PC-9 (cell line): ENCODE data around the gene PLAC1. TPM values are rescaled to one million over a fixed set of nuclear protein-coding genes. Genes with fewer than 3 reads are reported as not detected.

Experiments used
- BruUV-seq: library from RNA; stranded (reverse); fragments of 400-500 nt; replicated peaks from 2 replicates; lab custom pipeline; 2021; lab: Mats Ljungman, UMichigan
- CTCF ChIA-PET: fragments of 300-600 bp; sonication (Branson Sonifier 250); formaldehyde crosslinking; loops from one replicate; lab custom pipeline; 2022; ENCODE audit warnings: antibody characterized with exemption; lab: Charles Lee
- POLR2A ChIA-PET: fragments of 300-600 bp; sonication (Branson Sonifier 250); formaldehyde crosslinking; loops from one replicate; lab custom pipeline; 2022; ENCODE audit warnings: antibody characterized with exemption; ENCODE audit not compliant: unreplicated experiment; lab: Charles Lee
- DNase-seq, 2 experiments: peaks; one replicate each; pipeline versions ENCODE4 v3.0.0 to v3.0.0-alpha.2; 2015 to 2022; ENCODE audit warnings: mixed read lengths in 1 of 2
- H2AFZ ChIP-seq: fragments of 200-600 bp; sonication (generic); 2 replicates; pipeline ENCODE4 v1.8.1; 2017; ENCODE audit warnings: antibody characterized with exemption
- H3F3A ChIP-seq: fragments of 200-600 bp; sonication (generic); 2 replicates; pipeline ENCODE4 v1.8.1; 2017; ENCODE audit warnings: antibody characterized with exemption, mild to moderate bottlenecking, low read depth; ENCODE audit not compliant: insufficient read depth
- H3K27ac ChIP-seq: fragments of 200-600 bp; sonication (generic); 2 replicates; pipeline ENCODE4 v1.6.1; 2016; ENCODE audit warnings: mixed run types
- H3K27me3 ChIP-seq: fragments of 200-600 bp; sonication (generic); 2 replicates; pipeline ENCODE4 v1.6.1; 2016; ENCODE audit warnings: low read depth, mixed run types; ENCODE audit not compliant: insufficient read depth
- H3K36me3 ChIP-seq: fragments of 200-600 bp; sonication (generic); 2 replicates; pipeline ENCODE4 v1.6.1; 2016; ENCODE audit warnings: low read depth, mixed run types
- H3K4me1 ChIP-seq: fragments of 200-600 bp; sonication (generic); replicated peaks from 2 replicates; pipeline ENCODE4 v1.6.1; 2016; ENCODE audit warnings: mixed run types; ENCODE audit not compliant: insufficient read depth
- H3K4me2 ChIP-seq: fragments of 200-600 bp; sonication (generic); 2 replicates; pipeline ENCODE4 v1.6.1; 2017; ENCODE audit warnings: mixed run types
- H3K4me3 ChIP-seq: fragments of 200-600 bp; sonication (generic); 2 replicates; pipeline ENCODE4 v1.6.1; 2016; ENCODE audit warnings: mixed run types
- H3K79me2 ChIP-seq: fragments of 200-600 bp; sonication (generic); 2 replicates; pipeline ENCODE4 v1.6.1; 2017; ENCODE audit warnings: low read depth, mixed run types
- H3K9me2 ChIP-seq: fragments of 200-600 bp; sonication (generic); 2 replicates; pipeline ENCODE4 v1.8.1; 2017; ENCODE audit warnings: mild to moderate bottlenecking; ENCODE audit not compliant: insufficient read depth
- H3K9me3 ChIP-seq: fragments of 200-600 bp; sonication (generic); 2 replicates; pipeline ENCODE4 v1.8.1; 2016; ENCODE audit warnings: low read depth; ENCODE audit not compliant: insufficient read depth
- H4K20me1 ChIP-seq: fragments of 200-600 bp; sonication (generic); 2 replicates; pipeline ENCODE4 v1.8.1; 2017; ENCODE audit not compliant: insufficient read depth
- CTCF ChIP-seq: fragments of 200-600 bp; sonication (generic); conservative IDR thresholded peaks from 2 replicates; pipeline ENCODE4 v1.6.1; 2017; ENCODE audit warnings: mixed run types, antibody characterized with exemption, mild to moderate bottlenecking, moderate library complexity
- EZH2 ChIP-seq: fragments of 200-600 bp; sonication (generic); IDR thresholded peaks from 2 replicates; pipeline ENCODE4 v1.8.0; 2017; ENCODE audit warnings: antibody characterized with exemption, low read depth
- intact Hi-C: fragments of 100-400 bp; cut with micrococcal nuclease; formaldehyde crosslinking; loops from one replicate; pipeline ENCODE4 v1.10.0; 2022; ENCODE audit not compliant: unreplicated experiment
- total RNA-seq: library from RNA; stranded (reverse); gene quantifications from 2 replicates; pipeline ENCODE4 v1.2.3, GENCODE V29; 2021

Gene PLAC1
- total RNA-seq, 1 experiment from 2014 or later = 2.1 TPM

GRCh38 chrX:134661295-134661694, 3.0 kb upstream of the PLAC1 start:
- no peaks in the 10 kb centered on the region; the same call in 1 of the 2 replicates for H3F3A ChIP-seq
- H3K79me2 ChIP-seq = no peaks in the 10 kb centered on the region
- peak overlapping the region; percentile 14; the same call in 1 of the 2 replicates for H3K4me2 ChIP-seq
- no peaks in the 10 kb centered on the region for H3K9me3 ChIP-seq
- no peak overlapping the region for H3K4me3 ChIP-seq
- ChIA-PET CTCF (interaction anchor here (0.7 kb wide), 1 partner anchor 11 kb away, joined by 3 read pairs; no protein-coding TSS in a partner anchor), POLR2A (no interaction called here)
- H3K27ac ChIP-seq = peak overlapping the region; percentile 23; the same call in 1 of the 2 replicates
- H3K36me3 ChIP-seq = no peaks in the 10 kb centered on the region
- no peaks in the 10 kb centered on the region for H3K27me3 ChIP-seq
- no peaks in the 10 kb centered on the region for H4K20me1 ChIP-seq
- H3K4me1 ChIP-seq = peaks cover 34% of the 10 kb centered on the region
- intact Hi-C loops = no loop called here
- no peak overlapping the region for H2AFZ ChIP-seq
- peak in 1 of 2 experiments; percentile 49 for DNase-seq
- no peaks in the 10 kb centered on the region for H3K9me2 ChIP-seq
- no peak for TF ChIP-seq CTCF
- no peak for TF ChIP-seq EZH2
- BruUV-seq = no TSS peak

GRCh38 chrX:134660627-134661026, 2.4 kb upstream of the PLAC1 start:
- TF ChIP-seq EZH2 (no peak), CTCF (no peak)
- intact Hi-C loops = no loop called here
- Histone ChIP-seq H3K27me3 (no peaks in the 10 kb centered on the region), H3K4me1 (peaks cover 34% of the 10 kb centered on the region), H3K79me2 (no peaks in the 10 kb centered on the region), H3K36me3 (no peaks in the 10 kb centered on the region), H4K20me1 (no peaks in the 10 kb centered on the region), H3K4me2 (no peak overlapping the region), H3K9me2 (no peaks in the 10 kb centered on the region), H2AFZ (no peak overlapping the region), H3F3A (no peaks in the 10 kb centered on the region; the same call in 1 of the 2 replicates), H3K27ac (no peak overlapping the region), H3K4me3 (no peak overlapping the region), H3K9me3 (no peaks in the 10 kb centered on the region)
- DNase-seq = no peak
- no TSS peak for BruUV-seq
- POLR2A ChIA-PET = no interaction called here
- CTCF ChIA-PET = interaction anchor here (0.6 kb wide), 1 partner anchor 1269 kb away, joined by 3 read pairs; no protein-coding TSS in a partner anchor

- Histone ChIP-seq H3K4me3 (no peak overlapping the region), H3K4me2 (no peak overlapping the region), H3K9me2 (no peaks in the 10 kb centered on the region), H3F3A (no peaks in the 10 kb centered on the region; the same call in 1 of the 2 replicates), H4K20me1 (no peaks in the 10 kb centered on the region), H3K9me3 (no peaks in the 10 kb centered on the region), H3K36me3 (no peaks in the 10 kb centered on the region), H3K79me2 (no peaks in the 10 kb centered on the region), H3K27me3 (no peaks in the 10 kb centered on the region), H3K4me1 (peaks cover 34% of the 10 kb centered on the region), H3K27ac (no peak overlapping the region), H2AFZ (no peak overlapping the region)
- CTCF ChIA-PET = interaction anchor here (0.6 kb wide), 1 partner anchor 1270 kb away, joined by 3 read pairs; no protein-coding TSS in a partner anchor
- intact Hi-C loops = no loop called here
- no peak for DNase-seq
- TF ChIP-seq EZH2 (no peak), CTCF (no peak)
- BruUV-seq = no TSS peak
- POLR2A ChIA-PET = no interaction called here
Observed at GRCh38 chrX:134659761-134660160, 1.5 kb upstream of the PLAC1 start.
